NCI-H1105 treated with DMSO at 0.1 percent for 48 hours (cell line): Measurements from ENCODE around the gene H2AZ1.
"Not testable (repeated sequence)": the region's sequence is repeated elsewhere in the genome, so short reads cannot be mapped to it uniquely, and the experiment has no call there.

ENCODE experiments used
- DNase-seq: peaks from one replicate; lab custom pipeline; 2025; lab: John Stamatoyannopoulos, UW

H2AZ1 gene

GRCh38 chr4:99949999-99950912, at the start of gene H2AZ1:
Gene H2AZ1, minus strand, starts transcription at chr4:99950275. Its CDS starts 105 bp downstream, at chr4:99950170.
- peak; percentile 91 for DNase-seq

GRCh38 chr4:99998062-99998867, 48.2 kb upstream of the H2AZ1 start:
- no peak for DNase-seq

- DNase-seq = no peak
These were observed 41.7 kb upstream of the H2AZ1 start for GRCh38 chr4:99991741-99992140.

GRCh38 chr4:99987681-99988080, 37.6 kb upstream of the H2AZ1 start:
- no peak for DNase-seq

DNA sequence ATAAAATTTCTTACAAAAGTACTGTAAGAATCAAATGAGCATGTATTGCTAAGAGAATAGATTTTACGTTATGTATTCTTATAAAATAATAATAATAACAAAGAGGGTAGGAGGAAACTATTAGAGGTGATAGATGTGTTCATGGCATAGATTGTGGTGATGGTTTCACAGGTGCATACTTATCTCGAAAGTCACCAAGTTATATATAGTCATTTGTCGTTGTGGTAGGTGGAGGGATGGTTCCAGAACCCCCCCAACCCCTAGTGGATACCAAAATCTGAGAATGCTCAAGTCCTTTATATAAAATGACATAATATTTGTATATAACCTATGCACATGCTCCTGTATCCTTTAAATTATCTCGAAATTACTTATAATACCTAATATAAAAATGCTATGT, 36.7 kb upstream of the H2AZ1 start:
- no peak for DNase-seq

DNA sequence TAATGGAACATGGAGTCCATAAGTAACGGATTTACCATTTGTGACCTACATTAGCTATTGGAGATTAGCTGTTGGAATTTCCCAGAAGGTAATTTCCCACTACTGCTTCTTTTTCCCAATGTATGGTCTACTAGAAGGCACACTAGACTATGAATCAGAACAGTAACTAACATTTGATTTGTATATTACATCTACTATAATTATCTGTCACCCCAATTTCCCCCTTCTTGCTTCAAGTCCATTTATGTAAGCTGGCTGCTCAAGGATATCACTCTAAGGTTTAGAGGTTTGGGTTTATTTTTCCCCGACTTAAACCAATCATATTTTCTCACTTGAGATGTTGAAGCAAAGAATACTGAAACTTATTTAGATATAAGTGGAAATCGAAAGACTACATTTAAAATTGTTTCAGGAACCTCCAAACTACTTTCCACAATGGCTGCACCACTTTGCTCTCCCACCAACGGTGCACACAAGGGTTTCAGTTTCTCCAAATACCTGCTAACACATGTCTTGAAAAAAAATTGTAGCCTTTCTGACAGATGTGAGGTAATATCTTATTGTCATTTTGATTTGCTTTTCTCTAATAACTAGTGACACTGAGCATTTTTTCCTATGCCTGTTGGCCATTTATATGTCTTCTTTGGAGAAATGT, 33.3 kb upstream of the H2AZ1 start:
- DNase-seq = no peak

DNA sequence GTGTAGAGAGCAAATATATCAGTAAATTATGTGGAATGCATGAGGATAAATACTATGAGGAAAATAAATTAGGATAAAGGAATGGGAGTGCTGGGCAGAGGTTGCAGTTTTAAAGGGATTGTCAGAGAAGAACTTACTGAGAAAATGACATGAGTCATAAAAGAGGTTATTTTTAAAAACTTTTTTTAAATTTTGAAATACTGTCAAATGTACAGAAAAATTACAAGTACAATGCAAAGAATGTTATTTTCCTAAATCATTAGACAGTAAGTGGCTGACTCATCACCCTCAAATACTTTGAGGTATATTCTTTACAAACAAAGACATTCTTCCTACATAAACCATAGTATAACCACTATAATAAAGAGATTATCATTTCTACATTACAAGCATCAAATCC, 29.8 kb upstream of the H2AZ1 start:
- no peak for DNase-seq

GRCh38 chr4:99971453-99972111, 21.5 kb upstream of the H2AZ1 start:
- DNase-seq = no peak

GRCh38 chr4:99968330-99968729, 18.3 kb upstream of the H2AZ1 start:
- DNase-seq = no peak

DNA sequence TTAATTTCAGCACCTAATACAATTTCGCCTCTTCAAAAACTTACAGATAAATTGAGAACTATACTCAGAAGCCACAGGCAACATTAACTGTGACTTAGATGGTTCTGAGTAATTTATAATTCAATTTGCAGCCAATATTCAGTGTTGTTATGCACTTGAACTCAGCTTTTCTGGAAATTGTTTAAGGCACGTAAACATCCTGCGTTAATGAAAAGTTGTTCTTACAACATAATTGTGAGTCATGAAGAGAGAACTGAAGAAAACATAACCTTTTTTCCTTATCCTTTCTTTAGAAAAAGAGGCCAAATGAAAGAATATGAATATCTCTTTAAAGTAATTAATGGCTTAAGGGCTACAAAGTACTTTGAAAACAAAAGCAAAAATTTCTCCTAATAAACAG, 16.6 kb upstream of the H2AZ1 start:
- no peak for DNase-seq

DNA sequence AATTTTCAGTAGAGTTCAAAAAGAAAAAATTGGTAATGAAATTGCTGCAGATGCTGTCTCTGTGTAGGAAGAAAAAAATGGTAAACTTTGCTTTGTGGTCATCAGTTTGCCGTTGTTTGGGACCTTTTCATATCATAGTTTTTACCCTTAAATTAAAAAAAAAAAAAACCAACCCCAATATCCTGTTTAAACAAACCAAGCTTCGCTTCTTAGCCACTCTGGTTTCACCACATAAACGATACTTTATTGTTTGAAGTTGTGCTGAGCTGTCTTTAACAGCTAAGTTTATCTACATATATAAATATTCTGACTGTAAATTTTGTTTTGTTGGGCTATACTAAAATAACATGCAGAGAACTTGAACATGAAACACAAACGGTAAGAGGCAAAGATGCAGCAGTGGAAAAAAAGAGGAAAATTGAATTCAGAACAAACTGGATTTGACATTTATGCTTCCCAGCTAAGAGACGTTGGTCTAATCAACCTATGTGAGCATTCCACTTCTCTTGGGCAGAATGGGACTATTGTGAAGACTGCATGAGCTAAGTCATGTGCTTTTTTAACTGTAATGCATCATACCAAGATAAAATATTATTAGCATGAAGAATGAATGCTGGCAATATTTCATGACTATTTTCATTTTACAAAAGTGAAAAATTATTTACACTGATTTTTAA, 15.7 kb upstream of the H2AZ1 start:
- no peak for DNase-seq

- no peak for DNase-seq
These were observed 15.1 kb upstream of the H2AZ1 start for GRCh38 chr4:99965173-99965572.

DNA sequence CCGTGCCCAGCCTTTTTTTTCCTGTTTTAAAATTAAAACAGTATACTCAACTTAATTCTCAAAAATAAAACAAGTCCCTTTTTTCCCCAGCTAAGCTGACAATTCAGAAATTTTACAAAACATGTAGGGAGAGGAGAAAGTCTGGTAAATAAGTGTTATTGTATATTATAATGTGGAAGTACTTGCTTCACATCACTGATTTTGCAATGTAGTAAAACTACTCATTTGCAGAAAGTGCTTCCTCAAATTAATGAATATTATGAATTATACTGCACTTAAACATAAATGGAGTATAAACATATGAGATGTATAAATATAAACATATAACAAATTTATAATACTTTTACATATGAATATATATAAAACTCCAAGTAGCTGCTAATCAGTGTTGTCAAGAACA, 11.6 kb upstream of the H2AZ1 start:
- DNase-seq = no peak

DNA sequence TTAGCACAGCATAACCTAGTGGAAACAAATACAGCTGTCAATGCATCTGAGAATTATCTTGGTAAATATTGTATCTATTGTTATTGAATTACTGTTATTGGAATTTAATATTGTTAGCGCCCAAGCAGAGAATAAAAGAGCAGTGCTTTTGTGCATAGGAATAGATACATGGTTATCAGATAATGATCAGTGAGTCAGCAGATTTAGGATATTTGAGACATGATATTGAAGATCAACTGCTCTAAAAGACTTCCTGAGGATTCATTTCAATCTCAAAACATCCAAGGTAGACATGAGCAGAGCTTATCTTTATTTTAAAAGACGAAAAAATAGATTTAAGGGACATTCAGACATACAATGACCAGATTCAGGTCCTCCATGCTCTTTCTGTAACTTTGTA, 10.6 kb upstream of the H2AZ1 start:
- DNase-seq = no peak

DNA sequence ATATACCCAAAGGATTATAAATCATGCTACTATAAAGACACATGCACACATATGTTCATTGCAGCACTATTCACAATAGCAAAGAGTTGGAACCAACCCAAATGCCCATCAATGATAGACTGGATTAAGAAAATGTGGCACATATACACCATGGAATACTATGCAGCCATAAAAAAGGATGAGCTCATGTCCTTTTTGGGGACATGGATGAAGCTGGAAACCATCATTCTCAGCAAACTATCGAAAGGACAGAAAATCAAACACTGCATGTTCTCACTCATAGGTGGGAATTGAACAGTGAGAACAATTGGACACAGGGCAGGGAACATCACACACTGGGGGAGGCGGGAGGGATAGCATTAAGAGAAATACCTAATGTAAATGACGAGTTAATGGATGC, 8.1 kb upstream of the H2AZ1 start:
- DNase-seq = not testable (repeated sequence)

DNA sequence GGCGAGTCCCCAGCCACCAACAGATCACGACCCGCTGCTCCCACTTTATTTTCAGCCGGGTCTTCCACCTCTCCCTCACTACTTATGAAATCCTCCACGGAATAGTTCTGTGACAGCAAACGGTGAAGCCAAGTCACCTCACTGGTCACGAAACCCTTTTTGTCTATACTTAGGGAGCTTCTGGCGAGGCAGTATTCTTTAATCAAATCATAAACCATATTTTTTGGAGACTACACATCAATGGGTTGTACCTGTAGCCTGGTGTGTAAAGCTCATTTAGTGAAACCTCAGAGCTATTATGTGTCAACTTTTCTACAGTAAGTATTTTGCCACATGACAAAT, 809 bp upstream of the H2AZ1 start:
- DNase-seq = no peak

DNA sequence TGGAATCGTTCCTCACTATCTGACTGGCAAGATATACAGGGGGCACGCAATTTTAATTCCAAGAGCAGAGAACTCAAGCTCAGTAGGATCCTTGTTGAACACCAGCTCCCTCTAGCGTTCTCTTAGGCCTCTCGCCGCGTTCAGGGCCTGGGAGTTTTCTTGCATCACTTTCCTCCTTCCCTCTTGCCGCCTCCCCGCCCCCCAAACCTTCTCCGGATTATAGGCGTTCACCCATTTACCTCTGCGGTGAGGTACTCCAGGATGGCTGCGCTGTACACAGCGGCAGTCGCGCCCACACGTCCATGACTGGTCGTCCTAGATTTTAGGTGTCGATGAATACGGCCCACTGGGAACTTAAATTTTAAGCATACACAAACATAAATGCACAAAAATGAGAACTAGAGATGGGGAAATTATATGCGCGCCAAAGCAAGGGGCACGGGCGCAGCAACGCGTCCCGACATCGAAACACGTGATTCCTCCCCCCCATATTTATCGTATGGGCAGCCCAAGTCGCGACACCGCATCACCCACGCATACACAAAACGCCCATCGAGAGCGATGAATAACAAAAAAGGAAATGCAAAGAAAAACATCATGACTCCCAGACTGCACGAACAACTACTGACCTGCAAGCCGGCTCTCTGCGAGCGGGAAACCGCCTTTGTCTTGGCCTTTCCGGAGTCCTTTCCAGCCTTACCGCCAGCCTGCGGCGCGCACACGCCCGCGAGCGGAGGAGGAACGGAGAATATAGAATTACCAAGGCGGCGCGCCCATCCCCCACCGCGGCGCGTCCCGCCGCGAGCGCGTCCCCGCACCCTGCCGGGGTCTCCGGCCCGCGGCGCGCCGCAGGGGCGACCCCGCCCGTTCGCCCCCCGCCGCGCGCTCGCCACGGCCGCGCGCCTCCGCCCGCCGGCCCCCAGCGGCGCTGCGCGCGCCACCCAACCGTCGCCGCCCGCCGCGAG, 759 bp downstream of the H2AZ1 start:
- DNase-seq = peak; percentile 88

GRCh38 chr4:99947608-99948007, 2.5 kb downstream of the H2AZ1 start:
- no peak for DNase-seq

DNA sequence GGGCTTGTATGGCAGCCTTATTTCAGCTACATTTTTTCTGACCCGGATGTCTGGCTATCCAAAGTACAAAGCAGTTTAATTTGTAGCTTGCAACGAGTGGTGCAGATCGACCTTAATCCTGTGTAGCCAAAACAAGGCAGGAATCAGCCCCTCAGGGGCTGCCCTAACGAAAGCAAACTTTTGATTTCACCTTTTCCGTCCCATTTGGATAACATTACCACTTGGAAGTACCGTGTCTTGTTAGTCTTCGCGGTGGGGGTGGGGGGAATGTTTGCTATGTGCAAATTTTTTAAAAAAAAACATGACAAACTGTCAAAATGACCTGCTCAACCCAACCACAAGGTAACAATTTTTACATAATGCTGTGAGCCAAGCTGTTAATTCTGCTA, 2.9 kb downstream of the H2AZ1 start:
- DNase-seq = no peak
